Dermis microvascular lymphatic vessel endothelial cell (primary cell): ENCODE data around the gene TBRG4. TPM values are rescaled to one million over a fixed set of nuclear protein-coding genes. Genes with fewer than 3 reads are reported as not detected.

Source experiments
- DNase-seq, 2 donors: peaks; one replicate each; pipeline versions ENCODE4 v3.0.0 to v3.0.0-alpha.2; 2010; ENCODE audit warnings: low read depth in 2 of 2
- total RNA-seq: library from RNA; depleted of rRNA; stranded (reverse); fragments of >200 nt; gene quantifications from 2 replicates; pipeline ENCODE4 v1.2.1, GENCODE V29; 2014

The TBRG4 gene
- total RNA-seq, 1 donor from 2014 or later: 55.5 TPM

DNA sequence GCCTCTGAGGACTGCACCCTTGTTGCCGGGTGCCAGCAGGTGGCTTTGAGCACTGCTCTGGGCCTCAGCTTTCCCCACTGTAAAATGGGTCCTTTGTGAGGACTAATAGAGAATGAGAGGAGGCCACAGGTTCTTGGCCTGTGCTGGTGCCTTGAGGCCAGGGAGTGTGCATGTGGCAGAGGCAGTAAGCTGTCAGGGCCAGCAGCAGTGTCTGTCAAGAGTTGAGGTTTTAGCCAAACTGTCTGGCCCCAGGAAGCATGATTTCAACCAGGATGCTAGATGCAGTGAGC, 36.2 kb downstream of the TBRG4 start:
- DNase-seq: no peak

DNA sequence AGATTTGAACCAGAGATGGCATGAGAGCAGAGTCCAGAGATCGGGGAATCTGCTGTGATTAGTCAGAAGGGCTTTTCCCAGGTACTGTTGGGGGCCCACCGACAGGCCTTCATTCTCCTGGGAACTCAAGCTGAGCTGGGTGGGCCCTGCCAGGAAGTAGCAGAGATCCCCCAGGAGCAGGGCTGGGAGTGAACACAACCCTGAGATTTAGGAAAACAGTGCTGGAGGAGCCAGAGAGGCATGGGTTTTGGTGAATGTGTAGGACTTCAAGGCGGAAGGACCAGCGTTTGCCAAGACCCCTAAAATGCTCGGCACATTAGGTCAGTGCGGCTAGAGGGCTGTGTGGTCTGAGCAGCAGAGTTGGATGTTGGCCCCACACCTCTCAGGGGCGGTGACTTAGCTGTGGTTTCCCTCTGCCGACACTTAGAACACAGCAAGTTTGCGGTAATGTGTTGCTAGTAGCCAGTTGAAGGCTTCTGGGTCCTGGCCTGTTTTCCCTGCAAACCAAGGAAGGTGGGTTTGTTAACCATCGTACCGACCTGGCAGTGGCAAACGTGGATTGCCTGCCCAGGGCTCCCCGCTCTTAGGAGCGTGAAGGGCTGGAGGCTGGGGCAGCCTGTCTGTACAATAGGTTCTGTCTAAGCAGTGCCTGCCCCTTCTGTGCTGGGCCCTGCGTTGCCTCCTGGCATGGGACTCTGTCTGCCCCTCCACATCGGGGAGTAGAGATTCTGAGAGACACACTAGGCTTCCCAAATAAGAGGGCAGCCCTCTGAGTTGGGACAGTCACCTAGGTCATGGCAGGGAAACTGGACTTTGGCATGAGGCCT, 36.8 kb downstream of the TBRG4 start:
- DNase-seq: no peak

DNA sequence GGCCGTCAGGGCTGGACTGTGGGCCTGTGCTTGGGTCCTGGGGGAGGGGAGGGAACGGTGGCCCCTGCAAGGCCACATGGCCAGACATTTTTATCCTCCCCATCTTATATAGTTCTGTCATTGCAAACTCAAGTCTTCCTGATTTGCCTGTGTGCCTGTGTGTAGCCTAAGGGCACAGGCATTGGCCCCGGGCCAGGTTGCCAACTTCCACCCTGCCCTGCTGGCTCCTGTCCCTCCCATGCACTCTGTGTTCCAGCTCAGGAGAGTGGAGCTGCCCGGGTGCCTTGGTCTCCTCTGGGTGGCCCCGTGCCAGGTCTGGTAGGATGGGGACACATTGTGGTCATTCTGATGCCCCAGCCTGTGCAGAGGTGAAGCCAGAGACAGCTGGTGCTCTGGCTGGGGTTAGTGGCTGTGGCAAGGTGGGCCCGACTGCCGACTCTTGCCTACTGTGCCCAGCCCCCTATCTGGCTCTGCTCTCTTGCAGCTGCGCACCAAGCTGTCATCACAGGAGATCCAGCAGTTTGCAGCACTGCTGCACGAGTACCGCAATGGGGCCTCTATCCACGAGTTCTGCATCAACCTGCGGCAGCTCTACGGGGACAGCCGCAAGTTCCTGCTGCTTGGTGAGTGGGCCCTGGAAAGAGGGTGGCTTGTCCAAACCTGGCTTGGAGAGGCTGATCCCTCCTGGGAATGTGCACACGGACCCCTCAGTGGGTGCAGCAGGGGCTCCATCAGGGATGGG, 37.5 kb downstream of the TBRG4 start:
- no peak for DNase-seq

DNA sequence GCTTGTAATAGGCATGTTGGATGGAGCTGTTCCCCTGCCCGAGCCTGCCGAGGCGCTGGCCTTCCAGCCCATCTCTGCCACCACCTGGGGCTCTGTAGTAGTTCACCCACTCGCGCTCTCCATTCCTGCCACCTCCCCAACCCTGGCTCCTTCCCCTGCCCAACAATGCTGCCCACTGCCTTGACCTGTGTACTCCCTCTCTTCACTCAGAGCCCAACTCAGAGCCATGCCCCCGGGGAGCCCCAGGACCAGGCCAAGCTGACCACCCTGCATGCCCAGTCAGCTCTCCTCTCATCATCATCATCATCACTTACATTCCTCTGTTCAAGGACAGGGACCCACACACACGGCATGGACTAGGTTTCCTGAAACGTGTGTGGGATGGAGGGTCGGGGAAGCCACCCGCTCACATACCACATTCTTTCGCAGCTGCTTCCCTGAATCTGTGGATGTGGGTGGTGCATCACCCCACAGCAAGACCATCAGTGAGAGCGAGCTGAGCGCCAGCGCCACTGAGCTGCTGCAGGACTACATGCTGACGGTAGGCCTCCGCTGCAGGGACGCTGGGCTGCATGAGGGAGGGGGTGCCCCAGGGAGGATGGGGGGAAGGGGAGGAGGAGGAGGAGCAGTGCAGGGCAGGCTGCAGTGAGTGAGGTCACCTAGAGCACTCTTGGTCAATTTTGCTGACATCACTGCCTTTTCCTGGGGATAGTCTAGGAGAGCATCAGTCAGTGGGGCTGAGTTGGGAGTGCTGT, 38.3 kb downstream of the TBRG4 start:
- no peak for DNase-seq

DNA sequence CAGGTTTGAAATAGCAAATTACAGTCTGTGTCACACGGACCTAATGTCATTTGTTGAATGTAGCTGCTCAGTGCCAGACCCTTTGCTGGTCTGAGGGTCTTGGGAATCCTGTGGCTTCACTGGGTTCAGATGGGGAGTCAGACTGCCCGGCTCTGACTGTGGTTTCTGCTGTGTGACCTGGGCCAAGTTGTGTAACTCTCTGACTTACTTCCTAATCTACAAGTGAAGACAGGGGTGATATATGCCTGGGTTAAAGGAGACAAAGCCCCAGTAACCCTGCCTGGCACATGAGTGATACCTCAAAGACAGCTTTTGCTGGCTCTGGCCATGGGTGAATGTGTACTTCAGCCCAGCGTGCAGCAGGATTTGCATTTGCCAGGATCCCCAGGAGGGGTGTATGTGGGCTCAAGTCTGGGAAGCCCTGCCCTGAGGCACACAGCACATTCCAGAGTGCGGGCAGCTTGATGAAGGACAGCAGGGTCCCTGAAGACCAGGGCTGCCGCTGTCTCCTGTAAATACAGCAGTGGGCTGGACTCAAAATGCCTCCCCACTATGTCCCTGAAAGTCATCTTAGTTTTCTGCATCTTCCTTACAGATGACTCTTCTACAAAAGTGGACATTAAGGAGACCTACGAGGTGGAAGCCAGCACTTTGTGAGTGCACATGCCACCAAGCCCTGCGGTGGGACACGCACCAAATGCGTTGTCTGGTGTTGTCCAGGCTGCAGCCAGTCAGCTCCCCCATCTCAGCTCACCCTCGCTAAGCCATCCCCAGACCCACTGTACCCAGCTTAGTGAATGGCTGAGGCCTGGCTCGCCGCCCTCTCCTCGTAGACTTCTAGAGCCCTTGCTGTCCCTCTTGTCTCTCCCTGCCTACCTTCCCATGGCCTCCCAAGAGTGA, 39.1 kb downstream of the TBRG4 start:
- DNase-seq: no peak

DNA sequence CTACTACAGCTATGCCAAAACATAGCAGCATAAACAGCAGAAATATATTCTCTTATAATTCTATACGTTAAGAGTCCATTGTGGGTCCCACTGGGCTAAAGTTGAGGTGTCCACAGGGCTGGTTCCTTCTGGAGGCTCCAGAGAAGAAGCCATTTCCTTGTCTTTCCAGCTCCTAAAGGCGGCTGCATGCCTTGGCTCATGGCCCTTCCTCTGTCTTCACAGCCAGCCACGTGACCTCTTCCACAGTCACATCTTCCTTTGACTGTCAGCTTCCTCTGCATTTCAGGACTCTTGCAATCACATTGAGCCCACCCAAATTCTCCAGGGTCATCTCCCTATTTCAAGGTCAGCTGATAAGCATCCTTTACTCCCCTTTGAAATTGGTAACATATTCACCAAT, 40.0 kb downstream of the TBRG4 start:
- DNase-seq: no peak

DNA sequence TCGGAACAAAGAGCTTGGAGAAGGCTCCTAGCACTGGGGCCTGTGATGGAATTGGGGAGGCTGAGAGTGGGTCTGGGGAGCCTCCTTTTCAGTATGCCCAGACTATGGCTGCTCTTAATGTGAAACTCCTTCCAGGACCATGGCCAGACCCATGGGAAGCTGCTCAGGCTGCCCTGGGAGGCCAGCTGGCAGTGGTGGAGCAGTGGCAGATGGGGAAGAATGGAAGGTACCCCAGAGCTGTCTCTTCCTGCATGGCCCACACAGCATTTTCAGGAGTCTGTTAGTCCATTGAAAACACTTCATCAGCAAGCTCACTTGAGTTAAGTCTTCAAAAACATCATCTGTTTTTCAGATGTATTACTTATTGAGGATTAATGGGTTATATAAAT, 41.2 kb downstream of the TBRG4 start:
- DNase-seq: no peak

DNA sequence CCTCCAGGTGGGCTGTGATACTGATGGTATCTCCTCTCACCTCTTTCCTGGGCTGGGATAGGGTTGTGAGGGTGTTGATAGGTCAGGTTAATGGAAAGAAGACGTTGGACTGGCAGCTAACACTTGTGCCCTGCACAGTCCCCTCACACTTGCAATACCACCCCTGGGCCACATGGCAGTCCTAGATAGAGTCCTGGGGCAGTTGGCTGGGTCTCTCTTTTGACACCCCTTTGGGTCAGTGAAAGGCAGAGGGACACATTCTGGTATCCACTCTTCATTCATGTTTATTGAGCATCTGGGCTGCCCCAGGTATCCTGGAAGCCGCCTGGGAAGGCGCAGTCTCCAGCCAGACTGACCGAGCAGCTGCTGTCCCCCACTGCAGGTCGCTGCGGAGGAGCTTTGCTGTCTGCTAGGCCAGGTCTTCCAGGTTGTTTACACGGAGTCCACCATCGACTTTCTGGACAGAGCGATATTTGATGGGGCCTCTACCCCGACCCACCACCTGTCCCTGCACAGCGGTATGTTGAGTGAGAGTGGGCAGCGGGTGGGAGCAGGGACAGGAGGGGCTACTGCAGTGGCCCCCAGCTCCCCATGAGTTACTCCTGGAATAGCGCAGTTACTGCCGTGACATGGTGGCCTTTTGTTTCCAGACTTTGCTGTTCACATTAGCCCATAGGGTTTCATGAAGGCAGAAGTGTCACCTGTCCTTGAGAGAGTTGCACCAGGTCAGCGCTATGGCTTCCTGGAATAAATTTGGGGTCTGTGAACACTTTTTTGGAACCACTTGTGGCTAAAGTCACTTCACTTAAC, 41.8 kb downstream of the TBRG4 start:
- DNase-seq: no peak

DNA sequence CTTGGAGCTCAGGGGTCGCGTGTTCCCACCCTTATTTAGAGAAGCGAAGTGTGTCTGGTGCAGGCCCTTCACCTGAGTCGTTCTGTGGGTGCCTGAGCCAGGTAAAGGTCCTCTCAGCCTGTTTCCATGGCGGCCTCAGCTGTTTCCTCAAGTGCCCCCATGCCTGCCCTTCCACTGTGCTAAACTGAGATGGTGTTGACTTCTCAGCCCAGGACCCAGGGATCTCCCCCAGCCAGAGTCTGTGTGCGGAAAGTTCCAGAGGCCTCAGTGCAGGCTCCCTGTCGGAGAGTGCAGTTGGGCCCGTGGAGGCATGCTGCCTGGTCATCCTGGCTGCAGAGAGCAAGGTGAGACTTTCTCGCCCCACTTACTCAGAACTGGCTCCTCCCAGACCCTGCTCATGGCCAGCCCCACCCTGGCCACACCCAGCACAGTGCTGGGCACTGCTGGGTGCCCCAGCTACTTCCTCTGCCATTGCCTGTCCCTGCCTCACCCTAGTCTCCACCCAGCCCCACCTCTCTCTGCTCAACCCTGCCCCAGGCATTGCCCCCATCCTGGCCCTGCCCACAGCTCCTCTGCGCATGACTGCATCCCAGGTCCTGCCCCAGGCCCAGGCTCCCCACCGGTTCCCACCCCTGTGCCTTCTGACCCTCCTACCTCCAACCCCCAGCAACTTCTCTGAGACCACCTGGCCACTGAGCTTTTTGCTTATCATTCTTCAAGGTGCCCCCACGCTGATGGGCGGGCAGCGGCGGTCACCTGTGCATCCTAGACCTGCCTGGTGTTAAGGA, 43.1 kb downstream of the TBRG4 start:
- no peak for DNase-seq

DNA sequence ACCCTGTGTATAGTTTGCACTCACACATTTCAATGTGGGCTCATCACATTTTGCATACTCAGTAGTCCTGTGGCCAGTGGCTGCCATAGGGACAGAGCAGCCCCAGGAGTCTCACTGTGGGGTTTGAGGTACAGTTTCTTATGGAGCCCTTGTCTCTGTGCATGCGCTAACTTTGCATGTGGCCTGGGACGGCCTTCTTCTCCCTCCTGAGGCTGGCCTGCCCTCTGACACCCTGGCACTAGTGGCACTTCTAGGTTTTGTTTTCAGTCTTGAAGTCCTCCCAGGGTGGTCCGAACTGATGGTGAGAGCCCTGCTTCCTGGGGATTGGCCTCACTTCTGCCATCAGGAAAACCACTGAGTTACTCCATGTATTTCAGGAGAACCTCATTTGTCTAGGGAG, 43.9 kb downstream of the TBRG4 start:
- DNase-seq: no peak

DNA sequence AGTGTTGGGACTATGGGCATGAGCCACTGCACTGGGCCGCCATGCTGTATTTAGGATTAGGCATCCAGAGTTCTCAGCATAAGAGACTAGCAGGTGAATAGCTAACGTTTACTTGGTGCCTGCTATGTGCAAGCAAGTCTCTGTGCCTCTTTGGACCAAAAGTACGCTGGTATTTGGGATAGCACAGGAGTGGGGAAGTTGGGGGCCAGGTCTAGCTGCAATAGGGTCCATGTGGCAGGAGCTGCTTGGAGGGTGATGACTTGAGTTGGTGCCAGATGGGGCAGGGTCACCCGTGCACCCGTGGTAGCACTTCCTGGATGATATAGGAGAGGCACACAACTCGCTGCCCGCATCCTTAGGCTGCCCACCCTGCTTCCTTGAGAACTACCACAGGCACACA, 45.1 kb downstream of the TBRG4 start:
- DNase-seq: no peak

DNA sequence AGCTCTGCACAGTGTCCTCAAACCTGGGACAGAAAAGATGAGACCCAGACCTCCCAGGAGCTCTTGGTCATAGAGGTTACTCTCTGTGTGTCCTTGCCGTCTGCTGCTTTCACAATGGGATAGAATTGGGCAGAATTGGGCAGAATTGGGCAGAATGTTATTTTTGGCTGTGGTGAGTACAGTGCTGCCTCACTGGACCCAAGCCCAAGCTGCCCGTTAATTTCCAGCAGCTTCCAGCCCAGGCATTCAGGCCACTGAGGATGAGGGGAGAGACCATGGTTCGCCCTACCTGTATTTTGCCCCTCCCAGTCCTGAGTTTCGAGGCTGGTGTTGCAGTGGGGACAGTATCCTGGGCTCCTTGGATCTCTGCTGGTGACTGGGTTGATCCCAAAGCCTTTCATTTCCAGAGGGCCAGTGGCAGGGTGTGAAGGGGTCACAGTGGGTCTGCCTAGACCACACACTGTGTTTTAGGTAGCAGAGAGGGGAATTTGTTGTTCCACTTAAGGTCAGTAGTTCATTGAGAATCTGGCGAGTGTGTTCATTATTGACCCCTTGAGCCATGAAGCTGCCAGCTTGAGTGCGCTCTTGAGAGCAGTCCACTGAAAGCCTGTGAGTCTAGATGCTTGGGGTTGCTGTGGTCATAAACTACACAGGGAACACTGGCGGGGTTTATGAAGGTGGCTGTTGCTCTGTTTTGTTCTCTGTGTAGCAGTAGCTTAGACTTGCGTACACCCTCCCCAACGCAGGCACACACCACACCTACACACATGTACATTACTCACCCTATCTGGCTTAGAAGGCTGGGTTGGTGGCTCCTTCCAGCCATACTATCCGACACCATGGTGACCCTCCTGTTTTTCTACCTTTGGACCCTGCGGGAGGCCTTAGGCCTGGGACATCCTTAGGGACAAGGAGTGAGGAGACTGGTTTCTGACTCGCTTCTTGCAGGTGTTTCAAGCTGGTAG, 46.2 kb downstream of the TBRG4 start:
- DNase-seq: no peak

DNA sequence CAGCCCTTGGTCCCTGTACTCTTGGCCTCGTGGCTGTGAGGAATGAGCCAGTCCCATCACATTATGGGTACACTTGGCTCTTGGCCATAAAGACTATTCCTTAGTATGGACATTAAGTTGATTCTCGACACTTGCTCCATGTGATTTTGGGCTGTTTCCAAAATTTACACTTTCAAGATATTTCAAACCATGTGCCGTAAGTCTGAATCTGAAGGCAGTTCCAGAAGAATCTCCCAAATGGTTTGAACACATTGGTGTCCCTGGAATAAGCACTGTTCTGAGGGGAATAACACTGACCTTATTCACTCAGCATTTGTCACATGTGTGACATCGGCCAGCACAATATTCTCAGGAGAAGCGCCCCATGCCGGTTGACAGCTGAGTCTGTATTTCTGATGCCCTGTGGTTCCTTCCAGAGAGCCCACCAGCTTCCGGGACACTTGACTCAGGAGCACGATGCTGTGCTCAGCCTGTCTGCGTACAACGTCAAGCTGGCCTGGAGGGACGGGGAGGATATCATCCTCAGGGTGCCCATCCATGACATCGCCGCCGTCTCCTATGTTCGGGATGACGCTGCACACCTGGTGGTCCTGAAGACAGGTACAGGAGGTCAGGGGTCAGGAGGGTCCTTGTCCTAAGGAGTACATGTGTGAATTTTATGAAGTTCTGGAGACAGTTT, 47.3 kb downstream of the TBRG4 start:
- no peak for DNase-seq

DNA sequence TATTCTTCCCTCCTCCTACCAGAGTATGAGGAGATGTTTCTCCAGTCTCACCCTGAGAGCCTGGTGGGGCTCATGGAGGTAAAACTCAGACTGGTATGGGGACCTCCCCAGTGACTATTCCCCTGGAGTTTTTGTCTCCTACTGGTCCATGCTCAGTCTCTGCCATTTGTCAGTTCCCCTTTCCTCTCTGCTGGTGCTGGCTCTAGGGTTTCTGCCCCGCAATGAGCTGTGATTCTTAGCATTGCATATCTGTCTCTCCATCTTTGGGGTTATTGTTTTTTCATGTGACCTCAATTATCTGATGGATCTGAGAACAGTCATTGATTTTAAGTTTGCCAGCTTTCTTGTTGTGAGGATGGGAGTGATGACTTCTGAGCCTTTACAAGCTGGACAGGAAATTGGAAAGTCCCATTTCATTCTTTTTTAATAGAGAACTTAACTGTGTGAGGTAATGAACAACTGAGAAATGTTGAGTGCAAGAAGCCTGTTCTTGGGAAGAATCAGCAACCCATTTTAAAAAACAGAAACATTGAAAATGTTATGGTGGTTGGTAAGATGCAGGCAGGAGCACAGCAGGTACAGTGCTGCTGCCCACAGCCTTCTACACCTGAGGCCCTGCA, 49.6 kb downstream of the TBRG4 start:
- DNase-seq: no peak

DNA sequence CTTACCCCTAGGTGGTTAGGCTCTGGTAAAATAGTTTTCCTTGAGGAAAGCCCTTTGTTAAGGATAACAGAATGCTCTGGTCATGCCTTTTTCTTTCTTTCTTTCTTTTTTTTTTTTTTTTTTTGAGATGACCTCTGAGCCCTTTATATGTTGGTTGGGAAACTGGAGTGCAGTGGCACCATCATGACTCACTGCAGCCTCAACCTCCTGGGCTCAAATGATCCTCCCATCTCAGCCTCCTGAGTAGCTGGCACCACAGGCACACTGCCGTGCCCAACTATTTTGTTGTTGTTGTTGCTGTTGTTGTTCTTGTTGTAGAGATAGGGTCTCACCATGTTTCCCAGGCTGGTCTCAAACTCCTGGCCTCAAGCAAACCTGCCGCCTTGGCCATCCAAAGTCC, 50.1 kb downstream of the TBRG4 start:
- no peak for DNase-seq

DNA sequence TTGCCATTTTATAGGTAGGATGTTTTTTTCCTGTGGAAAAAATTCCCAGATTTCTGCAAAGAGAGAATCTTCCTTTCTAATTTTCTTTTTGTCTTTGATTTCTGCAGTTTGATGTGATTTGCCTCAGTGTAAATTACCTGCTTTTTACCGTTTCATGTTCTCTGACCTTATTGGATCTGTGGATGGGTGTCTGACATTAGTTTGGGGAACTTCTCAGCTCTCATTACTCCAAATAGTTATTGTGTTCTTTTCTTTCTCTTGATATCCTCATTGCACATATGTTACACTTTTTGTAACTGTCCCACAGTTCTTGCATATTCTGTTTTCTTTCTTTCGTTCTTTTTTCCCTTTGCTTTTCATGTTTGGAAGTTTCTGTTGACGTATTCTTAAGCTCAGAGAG, 51.2 kb downstream of the TBRG4 start:
- DNase-seq: no peak

DNA sequence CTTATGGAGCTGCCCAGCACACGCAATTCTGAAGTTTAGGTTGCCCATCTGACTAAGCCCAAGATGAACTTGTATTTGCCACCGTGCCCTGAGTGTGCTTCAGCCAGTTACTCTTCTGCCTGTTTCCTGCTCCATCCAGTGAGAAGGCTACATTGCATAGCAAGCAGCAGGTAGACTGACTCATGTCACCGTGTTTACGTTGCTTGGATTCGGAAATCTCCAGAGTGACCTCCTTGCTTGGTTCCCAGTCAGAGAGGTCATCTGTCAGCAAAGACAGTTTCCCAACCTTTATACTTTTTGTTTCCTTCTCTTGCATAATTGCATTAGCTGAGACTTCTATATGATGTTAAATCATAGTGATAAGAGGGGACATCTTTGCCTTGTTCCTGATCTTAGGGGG, 53.6 kb downstream of the TBRG4 start:
- peak; percentile 17 to 23 for DNase-seq
